ENCODE results near the gene PDLIM5. TPM values are rescaled to one million over a fixed set of nuclear protein-coding genes. Genes with fewer than 3 reads are reported as not detected.
"Not testable (repeated sequence)": the region's sequence is repeated elsewhere in the genome, so short reads cannot be mapped to it uniquely, and the experiment has no call there.

The PDLIM5 gene
- total RNA-seq, 8 experiments from 2014 or later = 11.9 to 71.2 (median 30.5) TPM

GRCh38 chr4:94550352-94550751, 98.6 kb downstream of the PDLIM5 start:
- Histone ChIP-seq H3K27ac (no peak overlapping the region), H3K4me1 (replicated peaks in 1 of 2) (no peaks in the 10 kb centered on the region), H3K4me3 (no peak overlapping the region)
- ATAC-seq (replicated peaks in 6 of 8) = no peak
- 38 to 100% (median 92%) methylated on average over 1 of the region's 1 CpG; no CpG with 5 or more reads in 2 of the 10 experiments for WGBS, 10 experiments
- in situ Hi-C loops (cut with MboI; ENCODE audit: low pct_unique_long_range_greater_than_20kb in 2 of 9, low sequenced_read_pairs in 9 of 9, unreplicated experiment in 9 of 9) = no loop called here

GRCh38 chr4:94550851-94551250, 99.1 kb downstream of the PDLIM5 start:
- Histone ChIP-seq H3K4me3 (no peak overlapping the region), H3K27ac (no peak overlapping the region), H3K4me1 (replicated peaks in 1 of 2) (no peaks in the 10 kb centered on the region)
- in situ Hi-C loops (cut with MboI; ENCODE audit: low pct_unique_long_range_greater_than_20kb in 2 of 9, low sequenced_read_pairs in 9 of 9, unreplicated experiment in 9 of 9) = no loop called here
- 60 to 100% (median 88%) methylated on average over 1 of the region's 1 CpG; no CpG with 5 or more reads in 1 of the 10 experiments for WGBS, 10 experiments
- no peak for ATAC-seq (replicated peaks in 6 of 8)

- no peaks in the 10 kb centered on the region for H3K4me1 ChIP-seq (replicated peaks in 1 of 2)
- WGBS, 10 experiments = 95 to 100% (median 100%) methylated on average over 1 to 3 of the region's 3 CpGs
- in situ Hi-C loops (cut with MboI; ENCODE audit: low pct_unique_long_range_greater_than_20kb in 2 of 9, low sequenced_read_pairs in 9 of 9, unreplicated experiment in 9 of 9) = no loop called here
- no peak for ATAC-seq (replicated peaks in 6 of 8)
- H3K4me3 ChIP-seq = no peak overlapping the region
- no peak overlapping the region for H3K27ac ChIP-seq
Observed at GRCh38 chr4:94551643-94552564, 100.2 kb downstream of the PDLIM5 start.

GRCh38 chr4:94556047-94556446, 104.3 kb downstream of the PDLIM5 start:
- in situ Hi-C loops (cut with MboI; ENCODE audit: low pct_unique_long_range_greater_than_20kb in 2 of 9, low sequenced_read_pairs in 9 of 9, unreplicated experiment in 9 of 9); ATAC-seq (replicated peaks in 6 of 8); H3K4me3 ChIP-seq; H3K4me1 ChIP-seq (replicated peaks in 1 of 2); H3K27ac ChIP-seq: not testable (repeated sequence)
- WGBS, 10 experiments = 100% methylated on average over 1 of the region's 4 CpGs; no CpG with 5 or more reads in 8 of the 10 experiments

GRCh38 chr4:94557632-94558031, 105.9 kb downstream of the PDLIM5 start:
- in situ Hi-C loops (cut with MboI; ENCODE audit: low pct_unique_long_range_greater_than_20kb in 2 of 9, low sequenced_read_pairs in 9 of 9, unreplicated experiment in 9 of 9); H3K4me1 ChIP-seq (replicated peaks in 1 of 2); H3K4me3 ChIP-seq; H3K27ac ChIP-seq; ATAC-seq (replicated peaks in 6 of 8): not testable (repeated sequence)
- no CpG with 5 or more reads among the region's 1 CpG for WGBS, 10 experiments

GRCh38 chr4:94558392-94558904, 106.7 kb downstream of the PDLIM5 start:
- no peak overlapping the region for H3K27ac ChIP-seq
- 75 to 100% (median 100%) methylated on average over 1 of the region's 1 CpG for WGBS, 10 experiments
- no peak overlapping the region for H3K4me3 ChIP-seq
- no peak for ATAC-seq (replicated peaks in 6 of 8)
- in situ Hi-C loops (cut with MboI; ENCODE audit: low pct_unique_long_range_greater_than_20kb in 2 of 9, low sequenced_read_pairs in 9 of 9, unreplicated experiment in 9 of 9) = no loop called here
- no peaks in the 10 kb centered on the region for H3K4me1 ChIP-seq (replicated peaks in 1 of 2)

GRCh38 chr4:94559351-94559806, 107.6 kb downstream of the PDLIM5 start:
- peak in 3 of 8 experiments; percentile 83 to 94 (median 85) for ATAC-seq (replicated peaks in 6 of 8)
- in situ Hi-C loops (cut with MboI; ENCODE audit: low pct_unique_long_range_greater_than_20kb in 2 of 9, low sequenced_read_pairs in 9 of 9, unreplicated experiment in 9 of 9) = no loop called here
- WGBS, 10 experiments = 0 to 100% (median 78%) methylated on average over 1 to 3 of the region's 3 CpGs; no CpG with 5 or more reads in 1 of the 10 experiments
- Histone ChIP-seq H3K4me3 (no peak overlapping the region), H3K27ac (no peak overlapping the region), H3K4me1 (replicated peaks in 1 of 2) (no peaks in the 10 kb centered on the region)

GRCh38 chr4:94561249-94562024, 109.7 kb downstream of the PDLIM5 start:
- no peak overlapping the region for H3K4me3 ChIP-seq
- WGBS, 10 experiments = 0 to 96% (median 88%) methylated on average over 3 to 5 of the region's 5 CpGs
- H3K4me1 ChIP-seq (replicated peaks in 1 of 2) = no peaks in the 10 kb centered on the region
- in situ Hi-C loops (cut with MboI; ENCODE audit: low pct_unique_long_range_greater_than_20kb in 2 of 9, low sequenced_read_pairs in 9 of 9, unreplicated experiment in 9 of 9) = no loop called here
- no peak overlapping the region for H3K27ac ChIP-seq
- peak in 2 of 8 experiments; percentile 8 to 20 for ATAC-seq (replicated peaks in 6 of 8)

- H3K4me1 ChIP-seq (replicated peaks in 1 of 2) = no peaks in the 10 kb centered on the region
- WGBS, 10 experiments = 87 to 100% (median 100%) methylated on average over 1 of the region's 1 CpG; no CpG with 5 or more reads in 4 of the 10 experiments
- in situ Hi-C loops (cut with MboI; ENCODE audit: low pct_unique_long_range_greater_than_20kb in 2 of 9, low sequenced_read_pairs in 9 of 9, unreplicated experiment in 9 of 9) = no loop called here
- ATAC-seq (replicated peaks in 6 of 8) = no peak
- H3K27ac ChIP-seq = no peak overlapping the region
- no peak overlapping the region for H3K4me3 ChIP-seq
Observed at GRCh38 chr4:94562285-94562684, 110.5 kb downstream of the PDLIM5 start.

- H3K27ac ChIP-seq = no peak overlapping the region
- no peak overlapping the region for H3K4me3 ChIP-seq
- no peaks in the 10 kb centered on the region for H3K4me1 ChIP-seq (replicated peaks in 1 of 2)
- ATAC-seq (replicated peaks in 6 of 8) = no peak
- in situ Hi-C loops (cut with MboI; ENCODE audit: low pct_unique_long_range_greater_than_20kb in 2 of 9, low sequenced_read_pairs in 9 of 9, unreplicated experiment in 9 of 9) = no loop called here
- 78 to 100% (median 91%) methylated on average over 1 to 2 of the region's 2 CpGs; no CpG with 5 or more reads in 4 of the 10 experiments for WGBS, 10 experiments
Observed at GRCh38 chr4:94564252-94564651, 112.5 kb downstream of the PDLIM5 start.

GRCh38 chr4:94566420-94566819, 114.7 kb downstream of the PDLIM5 start:
- no peak for ATAC-seq (replicated peaks in 6 of 8)
- in situ Hi-C loops (cut with MboI; ENCODE audit: low pct_unique_long_range_greater_than_20kb in 2 of 9, low sequenced_read_pairs in 9 of 9, unreplicated experiment in 9 of 9) = no loop called here
- no peak overlapping the region for H3K4me3 ChIP-seq
- peaks cover 6 to 16% of the 10 kb centered on the region in 2 donors for H3K4me1 ChIP-seq (replicated peaks in 1 of 2)
- 0 to 100% (median 75%) methylated on average over 1 to 4 of the region's 4 CpGs; no CpG with 5 or more reads in 1 of the 10 experiments for WGBS, 10 experiments
- H3K27ac ChIP-seq = no peak overlapping the region

- in situ Hi-C loops (cut with MboI; ENCODE audit: low pct_unique_long_range_greater_than_20kb in 2 of 9, low sequenced_read_pairs in 9 of 9, unreplicated experiment in 9 of 9) = no loop called here
- H3K27ac ChIP-seq = no peak overlapping the region
- ATAC-seq (replicated peaks in 6 of 8) = no peak
- H3K4me1 ChIP-seq (replicated peaks in 1 of 2) = peaks cover 6 to 18% of the 10 kb centered on the region in 2 donors
- no peak overlapping the region for H3K4me3 ChIP-seq
- 45 to 96% (median 73%) methylated on average over 1 to 4 of the region's 5 CpGs for WGBS, 10 experiments
Observed at GRCh38 chr4:94567811-94568210, 116.1 kb downstream of the PDLIM5 start.

- ATAC-seq (replicated peaks in 6 of 8) = peak in 5 of 8 experiments; percentile 24 to 56 (median 32)
- Histone ChIP-seq H3K4me3 (no peak overlapping the region), H3K4me1 (replicated peaks in 1 of 2) (peaks cover 6 to 18% of the 10 kb centered on the region in 2 donors), H3K27ac (no peak overlapping the region)
- WGBS, 10 experiments = 13 to 100% (median 20%) methylated on average over 1 of the region's 1 CpG; no CpG with 5 or more reads in 5 of the 10 experiments
- in situ Hi-C loops (cut with MboI; ENCODE audit: low pct_unique_long_range_greater_than_20kb in 2 of 9, low sequenced_read_pairs in 9 of 9, unreplicated experiment in 9 of 9) = no loop called here
Observed at GRCh38 chr4:94570558-94570957, 118.8 kb downstream of the PDLIM5 start.
